Epithelial cell of proximal tubule (primary cell): Measurements from ENCODE around the gene SLC12A7. TPM values are rescaled to one million over a fixed set of nuclear protein-coding genes. Genes with fewer than 3 reads are reported as not detected.

Experiments
- DNase-seq: peaks from one replicate; pipeline ENCODE4 v3.0.0-alpha.2; 2011; ENCODE audit warnings: low read depth
- H3K4me3 ChIP-seq: 2 replicates; pipeline ENCODE4 v1.5.1; 2011; ENCODE audit warnings: low read depth, mild to moderate bottlenecking, low read length
- total RNA-seq: library from RNA; depleted of rRNA; stranded (reverse); fragments of >200 nt; gene quantifications from 2 replicates; pipeline ENCODE4 v1.2.3, GENCODE V29; 2015
- TF ChIP-seq, protein P1 (sequence below): conservative IDR thresholded peaks from 2 replicates; pipeline ENCODE4 v1.5.1; 2012; ENCODE audit warnings: low read depth, mild to moderate bottlenecking, low read length

Gene SLC12A7
- total RNA-seq, 1 donor from 2014 or later = 32.8 TPM

DNA sequence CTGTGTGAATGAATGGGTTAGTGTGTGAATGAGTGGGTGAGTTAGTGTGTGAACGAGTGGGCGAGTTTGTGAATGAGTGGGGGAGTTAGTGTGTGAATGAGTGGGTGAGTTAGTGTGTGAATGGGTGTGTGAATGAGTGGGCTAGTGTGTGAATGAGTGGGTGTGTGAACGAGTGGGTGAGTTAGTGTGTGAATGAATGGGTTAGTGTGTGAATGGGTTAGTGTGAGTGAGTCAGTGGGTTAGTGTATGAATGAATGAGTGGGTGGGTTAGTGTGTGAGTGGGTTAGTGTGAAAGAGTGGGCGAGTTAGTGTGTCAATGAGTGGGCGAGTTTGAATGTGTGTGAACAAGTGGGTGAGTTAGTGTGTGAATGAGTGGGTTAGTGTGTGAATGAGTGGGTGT is 67.7 kb downstream of the SLC12A7 start:
- no peak overlapping the region for H3K4me3 ChIP-seq
- TF ChIP-seq, protein P1, sequence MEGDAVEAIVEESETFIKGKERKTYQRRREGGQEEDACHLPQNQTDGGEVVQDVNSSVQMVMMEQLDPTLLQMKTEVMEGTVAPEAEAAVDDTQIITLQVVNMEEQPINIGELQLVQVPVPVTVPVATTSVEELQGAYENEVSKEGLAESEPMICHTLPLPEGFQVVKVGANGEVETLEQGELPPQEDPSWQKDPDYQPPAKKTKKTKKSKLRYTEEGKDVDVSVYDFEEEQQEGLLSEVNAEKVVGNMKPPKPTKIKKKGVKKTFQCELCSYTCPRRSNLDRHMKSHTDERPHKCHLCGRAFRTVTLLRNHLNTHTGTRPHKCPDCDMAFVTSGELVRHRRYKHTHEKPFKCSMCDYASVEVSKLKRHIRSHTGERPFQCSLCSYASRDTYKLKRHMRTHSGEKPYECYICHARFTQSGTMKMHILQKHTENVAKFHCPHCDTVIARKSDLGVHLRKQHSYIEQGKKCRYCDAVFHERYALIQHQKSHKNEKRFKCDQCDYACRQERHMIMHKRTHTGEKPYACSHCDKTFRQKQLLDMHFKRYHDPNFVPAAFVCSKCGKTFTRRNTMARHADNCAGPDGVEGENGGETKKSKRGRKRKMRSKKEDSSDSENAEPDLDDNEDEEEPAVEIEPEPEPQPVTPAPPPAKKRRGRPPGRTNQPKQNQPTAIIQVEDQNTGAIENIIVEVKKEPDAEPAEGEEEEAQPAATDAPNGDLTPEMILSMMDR = no peak
- DNase-seq = no peak

DNA sequence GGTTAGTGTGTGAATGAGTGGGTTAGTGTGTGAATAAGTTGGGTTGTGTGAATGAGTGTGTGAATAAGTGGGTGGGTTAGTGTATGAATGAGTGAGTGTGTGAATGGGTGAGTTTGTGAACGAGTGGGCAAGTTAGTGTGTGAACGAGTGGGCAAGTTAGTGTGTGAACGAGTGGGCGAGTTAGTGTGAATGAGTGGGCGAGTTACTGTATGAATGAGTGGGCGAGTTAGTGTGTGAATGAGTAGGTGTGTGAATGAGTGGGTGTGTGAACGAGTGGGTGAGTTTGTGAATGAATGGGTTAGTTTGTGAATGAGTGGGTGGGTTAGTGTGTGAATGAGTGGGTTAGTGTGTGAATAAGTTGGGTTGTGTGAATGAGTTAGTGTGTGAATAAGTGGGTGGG is 68.5 kb downstream of the SLC12A7 start:
- no peak overlapping the region for H3K4me3 ChIP-seq
- TF ChIP-seq, protein P1 = no peak
- DNase-seq = no peak

DNA sequence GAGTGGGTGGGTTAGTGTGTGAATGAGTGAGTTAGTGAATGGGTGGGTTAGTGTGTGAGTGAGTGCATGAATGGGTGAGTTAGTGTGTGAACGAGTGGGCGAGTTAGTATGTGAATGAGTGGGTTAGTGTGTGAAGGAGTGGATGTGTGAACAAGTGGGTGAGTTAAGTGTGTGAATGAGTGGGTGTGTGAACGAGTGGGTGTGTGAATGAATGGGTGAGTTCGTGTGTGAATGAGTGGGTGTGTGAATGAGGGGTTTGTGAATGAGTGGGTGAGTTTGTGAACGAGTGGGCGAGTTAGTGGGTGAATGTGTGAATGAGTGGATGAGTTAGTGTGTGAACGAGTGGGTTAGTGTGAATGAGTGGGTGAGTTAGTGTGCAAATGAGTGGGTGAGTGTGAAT is 69.2 kb downstream of the SLC12A7 start:
- TF ChIP-seq, protein P1 = no peak
- no peak for DNase-seq
- no peak overlapping the region for H3K4me3 ChIP-seq

DNA sequence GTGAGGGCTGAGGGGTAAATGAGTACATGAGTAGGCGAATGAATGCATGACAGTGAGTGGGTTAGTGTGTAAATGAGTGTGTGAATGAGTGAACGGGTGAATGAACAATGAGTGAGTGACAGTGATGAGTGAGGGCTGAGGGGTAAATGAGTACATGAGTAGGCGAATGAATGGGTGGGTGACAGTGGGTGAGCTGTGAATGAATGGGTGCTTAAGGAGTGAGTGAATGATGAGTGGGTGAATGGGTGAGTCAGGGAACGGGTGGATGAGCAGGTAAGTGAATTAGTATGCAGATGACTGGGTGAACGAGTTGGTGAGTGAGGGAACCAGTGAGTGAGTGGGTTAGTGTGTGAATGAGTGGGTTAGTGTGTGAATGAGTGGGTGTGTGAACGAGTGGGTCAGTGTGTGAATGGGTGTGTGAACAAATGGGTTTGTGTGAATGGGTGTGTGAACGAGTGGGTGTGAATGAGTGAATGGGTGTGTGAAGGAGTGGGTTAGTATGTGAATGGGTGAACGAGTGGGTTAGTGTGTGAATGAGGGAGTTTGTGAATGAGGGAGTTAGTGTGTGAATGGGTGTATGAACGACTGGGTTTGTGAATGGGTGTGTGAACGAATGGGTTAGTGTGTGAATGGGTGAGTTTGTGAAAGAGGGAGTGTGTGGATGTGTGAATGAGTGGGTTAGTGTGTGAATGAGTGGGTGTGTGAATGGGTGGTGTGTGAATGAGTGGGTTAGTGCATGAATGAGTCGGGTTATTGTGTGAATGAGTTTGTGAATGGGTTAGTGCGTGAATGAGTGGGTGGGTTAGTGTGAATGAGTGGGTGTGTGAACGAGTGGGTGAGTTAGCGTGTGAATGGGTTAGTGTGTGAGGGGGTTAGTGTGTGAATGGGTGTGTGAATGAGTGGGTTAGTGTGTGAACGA is 70.4 kb downstream of the SLC12A7 start:
- TF ChIP-seq, protein P1 = no peak
- H3K4me3 ChIP-seq = no peak overlapping the region
- DNase-seq = peak; percentile 40

DNA sequence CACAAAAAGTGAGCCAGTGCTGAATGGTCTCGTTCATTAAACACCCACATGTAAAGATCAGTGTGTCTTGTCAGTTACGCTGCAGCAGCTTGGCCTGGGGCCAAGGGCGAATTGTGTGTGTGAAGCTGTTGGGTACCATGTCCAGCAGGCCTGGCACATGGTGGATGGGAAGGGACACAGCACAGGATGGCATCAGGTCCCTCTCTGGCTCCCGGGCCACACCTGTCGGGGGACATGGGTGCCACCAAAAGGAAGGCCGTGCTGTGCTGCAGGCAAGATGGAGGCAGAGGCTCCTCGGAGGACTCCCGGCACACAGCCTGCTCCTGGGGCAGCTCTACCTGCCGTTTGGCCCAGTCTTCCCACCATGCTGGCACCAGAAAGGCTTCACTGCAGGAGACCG is 71.3 kb downstream of the SLC12A7 start:
- no peak for DNase-seq
- no peak overlapping the region for H3K4me3 ChIP-seq
- TF ChIP-seq, protein P1 = no peak

DNA sequence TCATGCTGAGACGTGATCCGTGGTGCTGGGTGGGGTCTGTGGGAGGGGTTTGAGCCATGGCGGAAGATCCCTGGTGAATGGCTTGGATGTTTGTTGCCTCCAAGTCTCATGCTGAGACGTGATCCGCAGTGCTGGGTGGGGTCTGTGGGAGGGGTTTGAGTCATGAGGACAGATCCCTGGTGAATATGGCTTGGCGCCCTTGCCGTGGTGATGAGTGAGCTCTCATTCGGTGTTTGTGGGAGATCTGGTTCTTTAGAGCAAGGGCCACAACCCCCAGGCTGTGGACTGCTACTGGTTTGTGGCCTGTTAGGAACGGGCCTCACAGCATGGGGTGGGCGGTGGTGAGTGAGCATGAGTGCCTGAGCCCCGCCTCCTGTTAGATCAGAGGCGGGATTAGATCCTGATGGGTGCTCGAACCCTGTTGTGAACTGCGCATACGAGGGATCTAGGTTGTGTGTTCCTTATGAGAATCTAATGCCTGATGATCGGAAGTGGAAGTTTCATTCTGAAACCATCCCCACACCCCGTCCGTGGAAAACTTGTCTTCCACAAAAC is 72.1 kb downstream of the SLC12A7 start:
- DNase-seq = no peak
- TF ChIP-seq, protein P1 = no peak
- no peak overlapping the region for H3K4me3 ChIP-seq
